Renal cortex interstitium (tissue), 11 donors: ENCODE results near the gene ANKH. TPM values are rescaled to one million over a fixed set of nuclear protein-coding genes. Genes with fewer than 3 reads are reported as not detected.

Experiments used
- DNase-seq, 11 donors: peaks; one replicate each; pipeline ENCODE4 v3.0.0-alpha.2; 2013; ENCODE audit warnings: low read depth in 9 of 11, low spot score in 4 of 11; ENCODE audit errors: extremely low read depth in 1 of 11
- polyA plus RNA-seq, 3 donors: library from polyadenylated mRNA; unstranded; fragments of 120-200 nt; gene quantifications; one replicate each; pipeline ENCODE4 v1.2.1, GENCODE V29; 2013; ENCODE audit not compliant: insufficient read length in 3 of 3

ANKH gene
- polyA plus RNA-seq, 3 donors = 9.6 to 16.1 (median 11.2) TPM

- no peak for DNase-seq
These were observed 157.8 kb downstream of the ANKH start for GRCh38 chr5:14713476-14714390.

DNA sequence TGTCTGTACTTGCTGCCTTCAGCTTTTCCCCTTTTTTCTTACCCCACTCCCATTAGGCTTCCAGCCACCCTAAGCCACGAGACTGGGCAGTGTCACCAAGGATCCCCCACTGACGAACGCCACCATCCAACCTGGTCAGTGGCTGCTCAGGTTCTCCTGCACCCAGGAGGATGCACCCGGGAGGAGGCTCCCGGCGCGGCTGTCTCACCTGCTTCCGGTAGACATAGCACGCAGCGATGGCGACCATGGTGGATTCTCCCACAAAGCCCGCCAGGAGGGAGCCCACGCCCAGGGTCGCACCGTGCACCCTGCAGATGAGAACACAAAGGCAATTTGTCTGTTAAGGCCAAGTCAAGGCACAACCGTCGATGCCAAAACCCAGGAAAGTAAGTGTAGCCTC is 158.9 kb downstream of the ANKH start:
- no peak for DNase-seq

DNA sequence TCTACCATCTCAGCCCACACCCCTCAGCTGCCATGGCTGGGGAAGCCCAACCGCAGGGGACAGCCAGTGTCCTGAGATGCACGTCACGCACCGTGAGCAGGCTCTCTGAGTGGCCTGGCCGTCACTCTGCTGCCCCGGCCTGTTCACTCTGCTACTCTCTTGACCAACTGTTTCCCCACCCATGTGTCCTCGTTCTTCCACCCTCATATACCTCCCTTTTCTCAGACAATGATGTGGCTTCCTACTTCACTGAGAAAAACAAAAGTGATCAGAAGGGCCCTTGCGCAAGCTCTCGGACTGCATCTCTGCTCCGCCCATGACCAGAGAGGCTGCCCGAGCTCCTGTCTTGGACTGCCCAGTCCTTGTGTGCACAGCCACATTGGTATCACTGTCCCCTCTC is 159.4 kb downstream of the ANKH start:
- no peak for DNase-seq

GRCh38 chr5:14710313-14710994 is 161.1 kb downstream of the ANKH start:
- DNase-seq = no peak

- DNase-seq = no peak
These were observed 163.0 kb downstream of the ANKH start for GRCh38 chr5:14708551-14708950.

DNA sequence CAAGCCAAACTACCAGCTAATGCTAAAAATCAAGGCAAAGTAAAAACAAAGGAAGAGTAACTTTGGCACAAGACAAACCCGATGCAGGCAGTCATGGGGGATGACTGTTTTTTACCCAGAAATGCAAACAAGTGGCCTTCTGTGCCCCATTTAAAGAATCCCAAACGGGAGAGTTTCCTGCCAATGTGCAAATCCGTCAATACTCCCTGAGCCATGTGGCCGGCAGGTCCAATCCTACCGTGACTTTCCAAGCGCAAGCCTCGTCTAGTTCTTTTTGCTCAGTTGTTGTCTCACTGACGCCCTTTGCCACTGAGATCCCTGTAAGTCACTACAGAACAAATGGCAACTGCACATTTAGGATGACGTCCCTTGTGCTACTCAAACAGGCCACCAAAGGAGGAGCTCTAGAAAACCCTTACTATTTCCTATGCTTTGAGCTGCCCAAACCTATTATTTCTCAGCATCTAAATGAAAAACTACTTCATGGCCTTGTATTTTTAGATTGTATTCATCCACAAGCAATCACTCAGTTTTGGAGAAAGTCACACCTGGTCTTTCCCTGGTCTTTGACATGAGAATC is 163.7 kb downstream of the ANKH start:
- DNase-seq = no peak

GRCh38 chr5:14706615-14707021 is 165.0 kb downstream of the ANKH start:
- no peak for DNase-seq

DNA sequence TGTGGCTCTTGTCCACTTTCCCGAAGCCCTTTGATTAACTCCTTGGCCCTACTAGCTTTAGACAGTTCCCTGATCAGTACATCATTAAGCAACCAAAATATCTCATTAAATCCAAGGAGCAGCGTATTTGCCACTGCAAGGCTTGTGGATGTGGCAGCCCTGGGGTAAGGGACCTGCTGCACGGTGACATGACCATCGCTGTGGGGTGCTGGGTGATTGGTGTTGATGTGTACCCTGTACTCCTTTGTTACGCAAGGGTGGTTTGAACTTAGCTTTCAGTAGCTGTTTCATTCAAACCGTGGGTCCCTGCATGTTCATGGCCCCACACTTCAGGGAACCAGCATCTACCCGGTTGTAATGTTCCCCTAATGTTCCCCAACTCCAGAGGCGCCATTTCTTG is 166.0 kb downstream of the ANKH start:
- no peak for DNase-seq

- no peak for DNase-seq
These were observed 169.2 kb downstream of the ANKH start for GRCh38 chr5:14702238-14702839.

- DNase-seq = no peak
These were observed 170.0 kb downstream of the ANKH start for GRCh38 chr5:14701556-14701955.

DNA sequence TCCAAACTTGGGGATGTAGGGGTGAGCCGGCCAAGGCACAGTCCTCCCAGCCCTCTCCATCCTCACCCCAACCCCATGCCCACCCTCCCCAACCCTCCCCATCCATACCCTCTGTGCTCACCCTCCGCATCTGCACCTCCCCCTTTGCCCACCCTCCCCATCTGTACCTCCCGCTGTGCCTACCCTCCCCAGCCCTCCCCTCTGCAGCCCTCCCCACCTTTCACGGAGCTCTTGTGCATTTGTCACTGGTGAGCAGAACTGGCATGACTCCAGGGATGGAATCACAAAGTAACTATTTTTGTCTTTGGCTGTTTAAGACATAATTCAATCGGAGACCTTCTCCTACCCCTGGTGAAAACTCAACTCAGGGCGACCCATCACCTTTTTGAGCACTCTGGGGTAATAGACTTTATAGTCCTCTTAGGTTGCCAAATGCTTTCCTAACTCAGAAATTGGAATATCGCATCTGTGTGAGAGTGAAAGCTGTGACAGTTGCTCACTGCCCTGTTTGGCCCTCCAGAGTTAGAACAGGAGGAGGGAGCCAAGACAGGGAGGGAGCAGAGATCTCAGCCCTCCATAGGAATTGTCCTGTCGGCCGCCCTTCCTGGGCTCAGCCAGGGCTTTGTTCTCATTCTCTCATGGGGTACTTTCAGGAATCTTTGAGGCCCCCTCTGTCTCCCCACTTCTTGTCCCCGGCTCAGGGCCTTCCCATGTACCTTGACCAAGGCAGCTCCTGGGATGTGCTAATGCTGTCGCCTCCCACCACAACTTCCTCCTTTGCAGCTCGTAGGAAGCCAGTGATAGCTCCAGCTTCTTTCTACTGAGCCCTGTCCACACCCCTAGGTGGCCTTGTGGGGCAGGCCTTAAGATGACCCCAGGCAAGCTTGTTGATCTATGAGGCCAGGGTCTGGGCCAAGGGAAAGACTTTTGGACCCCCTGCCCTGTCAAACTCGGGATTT is 170.8 kb downstream of the ANKH start:
- DNase-seq = no peak

GRCh38 chr5:14699807-14700400 is 171.7 kb downstream of the ANKH start:
- DNase-seq = no peak

- DNase-seq = no peak
These were observed 172.4 kb downstream of the ANKH start for GRCh38 chr5:14699159-14699558.

DNA sequence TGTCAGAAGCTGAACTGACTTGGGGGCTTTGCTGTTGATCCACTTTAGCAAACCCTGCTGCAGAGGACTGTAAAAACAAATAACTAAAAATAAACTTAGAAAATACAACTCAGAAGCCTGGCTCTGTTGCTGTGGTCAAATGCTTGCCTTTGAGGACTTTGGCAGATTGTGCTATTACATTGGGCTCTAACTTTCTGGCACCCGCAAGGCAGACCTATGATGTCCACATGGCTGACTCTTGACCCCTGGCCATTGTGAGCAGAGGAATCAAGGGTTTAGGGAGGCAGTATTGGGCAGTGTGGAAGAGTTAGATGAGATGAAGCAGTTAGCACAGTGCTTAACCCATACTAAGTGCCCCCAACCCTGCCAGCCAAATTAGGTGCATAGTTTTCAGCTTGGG is 173.1 kb downstream of the ANKH start:
- DNase-seq = no peak

GRCh38 chr5:14696851-14697250 is 174.7 kb downstream of the ANKH start:
- DNase-seq = no peak

DNA sequence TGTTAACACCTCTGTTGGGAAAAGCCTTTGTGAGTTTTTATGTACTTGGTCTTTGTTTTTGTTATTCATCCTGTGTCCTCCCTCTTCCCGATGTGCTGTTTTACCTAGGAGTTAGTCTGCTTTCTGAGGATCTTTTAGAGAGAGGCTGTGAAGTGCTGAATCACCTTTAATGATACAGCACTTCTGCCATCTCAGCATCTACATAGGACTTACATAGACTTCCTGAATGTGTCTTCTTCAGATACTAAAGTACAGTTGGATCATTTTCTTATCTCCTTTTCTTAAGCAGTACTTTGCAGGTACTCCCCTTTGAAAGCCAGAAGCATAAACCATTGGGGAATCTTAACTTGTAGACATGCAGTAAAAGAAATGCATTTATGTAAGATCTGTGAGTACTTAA is 175.5 kb downstream of the ANKH start:
- no peak for DNase-seq

GRCh38 chr5:14695152-14695551 is 176.4 kb downstream of the ANKH start:
- no peak for DNase-seq

DNA sequence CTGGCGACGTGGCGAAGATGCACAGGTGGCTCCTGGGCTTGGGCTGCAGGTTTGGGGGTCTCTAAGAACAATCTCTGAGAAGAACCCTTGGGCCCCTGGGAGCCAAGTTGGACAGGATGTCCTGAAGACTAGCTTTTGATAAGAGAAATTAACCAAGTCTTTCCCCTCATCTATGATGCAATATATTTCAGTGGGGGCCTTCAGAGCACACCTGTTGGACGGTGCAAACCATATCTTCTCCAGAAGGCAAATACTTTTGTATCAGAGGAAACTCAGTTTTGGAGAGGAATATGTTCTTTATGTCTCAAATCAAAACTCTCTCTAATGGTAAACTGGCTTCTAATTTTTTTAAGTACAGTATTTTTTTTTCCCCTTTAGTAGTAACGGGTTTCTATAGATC is 178.5 kb downstream of the ANKH start:
- DNase-seq = no peak
